Stimulated activated CD8-positive, alpha-beta memory T cell treated with anti-CD3 and anti-CD28 coated beads, Interleukin-12 subunit alpha, Interleukin-12 subunit beta, amount 100 ng/mL, for 1 hour (primary cell): ENCODE measurements around the gene WDR33.
"Not testable (repeated sequence)": the region's sequence is repeated elsewhere in the genome, so short reads cannot be mapped to it uniquely, and the experiment has no call there.

Experiments
- DNase-seq: peaks from one replicate; pipeline ENCODE4 v3.0.0-alpha.2; 2020; ENCODE audit warnings: low read depth

WDR33 gene

GRCh38 chr2:127763776-127764175 lies 47.2 kb downstream of the WDR33 start:
- no peak for DNase-seq

GRCh38 chr2:127762846-127763245 lies 48.1 kb downstream of the WDR33 start:
- no peak for DNase-seq

- DNase-seq, result no peak
These were observed 48.5 kb downstream of the WDR33 start for GRCh38 chr2:127762441-127762840.

DNA sequence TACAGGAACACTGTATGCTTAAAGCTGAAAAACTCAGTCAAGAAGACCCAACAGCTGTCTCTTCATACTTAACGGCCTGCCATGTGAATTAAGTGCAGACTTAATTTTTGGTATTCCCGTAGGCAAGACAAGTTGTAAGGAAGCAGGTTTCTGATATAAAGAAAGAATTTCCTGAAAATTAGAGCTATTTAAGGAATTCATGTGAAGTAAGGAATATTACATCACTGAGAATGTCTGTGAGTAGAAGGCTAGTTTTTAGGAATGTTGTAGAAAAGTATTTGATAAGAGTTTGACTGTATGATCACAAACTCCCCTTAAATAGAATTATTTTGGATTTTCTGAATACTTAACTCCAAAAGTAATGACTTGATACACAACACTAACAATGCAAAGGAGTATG lies 51.0 kb downstream of the WDR33 start:
- no peak for DNase-seq

- DNase-seq, result no peak
These were observed 56.8 kb downstream of the WDR33 start for GRCh38 chr2:127754186-127754585.

GRCh38 chr2:127753374-127753773 lies 57.6 kb downstream of the WDR33 start:
- DNase-seq, result no peak

GRCh38 chr2:127749537-127749936 lies 61.4 kb downstream of the WDR33 start:
- not testable (repeated sequence) for DNase-seq

DNA sequence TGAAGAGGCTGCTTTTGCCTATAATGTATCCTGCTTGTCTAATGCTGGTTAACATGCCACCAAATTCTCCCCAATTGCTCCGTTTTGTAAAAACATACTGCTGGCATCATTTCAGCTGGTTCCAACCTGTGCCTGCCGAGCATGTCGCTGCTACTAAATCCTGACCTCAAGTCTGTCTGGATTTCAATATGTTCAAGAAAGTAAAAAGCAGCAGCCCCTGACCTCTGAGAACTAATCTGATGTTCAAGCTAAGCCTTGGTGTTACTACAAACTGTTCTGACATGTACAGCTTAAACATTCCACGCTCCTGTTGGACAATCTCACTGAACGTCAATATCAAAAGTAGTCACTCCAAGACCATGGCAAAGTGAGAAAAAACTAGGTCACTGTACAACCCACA lies 63.4 kb downstream of the WDR33 start:
- DNase-seq, result no peak

DNA sequence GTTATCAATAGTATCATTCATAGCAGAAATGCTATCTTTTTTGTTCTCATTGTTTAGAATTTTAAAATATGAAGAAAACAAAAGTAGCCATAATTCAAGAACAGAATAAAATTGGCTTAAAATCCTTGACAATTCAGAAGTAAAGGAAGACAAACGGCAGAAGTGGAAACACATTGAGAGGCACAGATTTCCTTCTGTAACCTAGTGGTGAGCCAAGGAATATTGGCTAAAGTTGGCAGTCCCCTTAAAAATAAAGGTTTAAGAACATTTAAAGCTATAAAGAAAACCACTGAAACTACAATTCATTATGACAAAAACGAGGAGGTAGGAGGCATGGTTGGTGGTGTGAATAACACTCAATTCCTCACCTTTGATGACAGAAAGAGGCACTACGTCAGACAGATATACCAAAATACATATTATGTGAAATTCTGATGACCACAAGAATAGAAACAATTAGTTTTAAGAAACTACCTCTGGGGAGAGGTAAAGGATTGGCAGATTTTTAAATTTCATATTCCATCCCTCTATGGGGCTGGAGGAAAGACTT lies 67.4 kb downstream of the WDR33 start:
- DNase-seq, result no peak

- DNase-seq, result no peak
These were observed 70.2 kb downstream of the WDR33 start for GRCh38 chr2:127740665-127741288.

GRCh38 chr2:127739800-127740199 lies 71.2 kb downstream of the WDR33 start:
- DNase-seq, result no peak

DNA sequence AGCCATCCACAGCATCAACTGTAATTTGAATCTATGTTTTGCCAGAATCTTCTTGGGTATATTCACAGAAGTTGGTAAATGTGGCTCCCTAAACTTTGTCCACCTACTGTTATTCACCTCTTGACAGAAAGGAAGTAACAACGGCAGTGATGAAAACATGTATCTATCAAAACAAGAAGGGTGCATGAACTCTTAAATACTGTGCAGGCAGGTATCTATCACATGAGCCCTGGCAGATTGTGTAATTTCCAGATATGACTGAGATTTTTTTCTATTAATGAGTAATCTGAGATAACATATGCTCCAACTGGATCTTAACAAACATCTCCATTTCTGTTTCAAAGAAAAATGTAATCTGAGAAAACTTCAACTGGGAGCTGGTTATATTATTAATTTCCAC lies 73.1 kb downstream of the WDR33 start:
- no peak for DNase-seq

DNA sequence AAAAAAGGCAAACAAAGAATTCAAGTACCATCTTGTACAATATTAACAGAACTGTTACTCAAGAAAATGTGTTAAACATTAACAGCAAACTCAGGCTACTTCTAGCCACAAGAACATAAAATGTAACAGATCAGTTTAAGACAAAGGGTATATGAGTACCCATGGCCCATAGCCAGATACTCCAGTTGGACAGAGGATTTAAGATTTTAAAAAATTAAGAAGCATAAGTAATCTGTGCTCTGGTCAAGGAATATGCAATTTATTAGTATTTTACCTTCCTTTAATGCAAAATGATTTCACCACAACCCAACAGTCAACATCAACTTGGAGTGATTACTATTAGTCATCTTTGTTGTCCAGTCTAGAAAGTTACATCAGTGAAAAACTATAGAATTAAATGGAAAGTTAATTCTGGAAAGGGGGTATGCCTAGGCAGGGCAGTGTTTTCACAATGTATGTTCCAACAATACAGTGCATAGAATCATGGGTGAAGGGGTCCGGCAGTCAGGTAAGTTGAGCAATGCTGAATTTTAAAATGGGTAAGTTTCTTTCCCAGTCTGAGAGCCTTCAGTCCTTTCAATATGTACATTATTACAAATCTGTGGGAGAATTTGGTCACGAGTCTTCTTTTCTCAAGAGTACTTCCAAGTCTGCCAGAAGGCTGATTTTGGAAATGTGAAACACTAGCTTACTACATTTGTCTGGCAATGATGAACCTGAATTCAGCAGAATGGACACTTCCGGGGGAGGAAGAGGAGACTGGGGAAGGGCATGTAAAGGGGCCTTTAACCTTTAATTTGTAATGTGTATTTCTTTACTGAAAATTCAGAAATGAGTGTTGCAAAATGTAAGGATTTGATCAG lies 75.2 kb downstream of the WDR33 start:
- DNase-seq, result no peak

GRCh38 chr2:127735044-127735443 lies 75.9 kb downstream of the WDR33 start:
- DNase-seq, result no peak

- DNase-seq, result no peak
These were observed 77.0 kb downstream of the WDR33 start for GRCh38 chr2:127733816-127734537.

DNA sequence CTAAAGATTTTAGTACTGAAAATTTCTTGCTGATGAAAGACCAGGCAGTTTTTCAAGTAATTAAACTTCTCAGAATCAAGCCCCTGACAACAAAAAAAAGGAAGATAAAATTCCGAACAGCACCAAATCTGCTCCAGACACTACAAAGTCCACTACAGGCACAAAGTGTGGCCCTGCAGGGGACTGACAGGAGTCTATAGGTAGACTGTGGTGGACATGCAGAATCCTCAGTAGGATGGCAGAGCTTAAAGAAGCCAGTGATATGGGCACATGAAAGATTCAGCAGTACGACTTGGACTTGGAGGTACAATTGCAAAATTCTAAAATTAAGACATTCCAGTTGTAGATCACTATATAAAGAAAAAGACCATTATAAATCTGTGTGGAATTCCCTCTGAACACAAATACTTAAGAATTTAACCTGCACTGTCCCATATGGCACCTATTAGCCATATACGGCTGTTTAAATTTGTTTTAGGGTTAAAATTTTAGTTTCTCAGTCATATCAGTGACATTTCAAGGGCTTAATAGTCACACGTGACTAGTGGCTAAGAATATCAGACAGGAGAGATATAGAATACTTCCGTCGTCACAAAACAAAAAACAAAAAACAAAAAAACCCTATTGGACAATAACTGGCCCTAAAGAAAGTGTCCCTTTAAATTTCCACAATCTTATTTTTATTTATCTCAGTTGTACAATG lies 77.7 kb downstream of the WDR33 start:
- DNase-seq, result no peak

- DNase-seq, result no peak
These were observed 84.7 kb downstream of the WDR33 start for GRCh38 chr2:127726158-127726880.

GRCh38 chr2:127722807-127723206 lies 88.2 kb downstream of the WDR33 start:
- DNase-seq, result no peak

DNA sequence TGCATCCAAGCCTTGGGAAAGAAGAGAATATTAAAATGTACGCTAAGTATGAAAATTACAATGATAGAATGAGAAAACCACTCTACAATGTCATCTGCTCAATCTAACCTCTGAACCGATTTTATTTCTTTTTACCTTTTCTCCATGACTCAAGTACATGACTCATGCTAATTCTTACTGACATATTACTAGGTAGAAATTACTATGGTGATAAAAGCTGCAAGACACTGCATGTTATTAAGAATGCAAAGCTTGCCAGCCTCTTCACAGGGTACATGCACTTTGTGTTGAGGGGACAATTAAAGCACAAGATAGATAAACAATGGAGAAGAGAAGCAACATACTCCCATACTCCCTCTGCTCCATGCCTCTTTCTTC lies 89.0 kb downstream of the WDR33 start:
- no peak for DNase-seq

GRCh38 chr2:127721311-127721977 lies 89.5 kb downstream of the WDR33 start:
- DNase-seq, result no peak
